ENCODE data around the gene AP3D1.
A peak's percentile ranks its signal among the peaks of the same experiment; 100 is the strongest.

The AP3D1 gene

GRCh38 chr19:2058570-2059421, 92.6 kb downstream of the AP3D1 start:
- no peak for DNase-seq

GRCh38 chr19:2057484-2058469, 93.6 kb downstream of the AP3D1 start:
- no peak for DNase-seq

- no peak for DNase-seq
Observed at GRCh38 chr19:2056837-2057192, 94.6 kb downstream of the AP3D1 start.

GRCh38 chr19:2055931-2056836, 95.2 kb downstream of the AP3D1 start:
- no peak for DNase-seq

GRCh38 chr19:2054763-2055162, 96.6 kb downstream of the AP3D1 start:
- DNase-seq, result no peak

- no peak for DNase-seq
Observed at GRCh38 chr19:2053601-2054389, 97.6 kb downstream of the AP3D1 start.

GRCh38 chr19:2051773-2052704, 99.3 kb downstream of the AP3D1 start:
- no peak for DNase-seq

- peak; percentile 73 for DNase-seq
Observed at GRCh38 chr19:2050991-2051772, 100.2 kb downstream of the AP3D1 start, which contains the start of gene MKNK2. TSS of gene MKNK2 (minus strand) at chr19:2051244. CDS start at chr19:2050851, 393 bp downstream.

All from NCI-H446 treated with DMSO at 0.1 percent for 48 hours (cell line).